Measurements from ENCODE around the gene IGF1R.

DNA sequence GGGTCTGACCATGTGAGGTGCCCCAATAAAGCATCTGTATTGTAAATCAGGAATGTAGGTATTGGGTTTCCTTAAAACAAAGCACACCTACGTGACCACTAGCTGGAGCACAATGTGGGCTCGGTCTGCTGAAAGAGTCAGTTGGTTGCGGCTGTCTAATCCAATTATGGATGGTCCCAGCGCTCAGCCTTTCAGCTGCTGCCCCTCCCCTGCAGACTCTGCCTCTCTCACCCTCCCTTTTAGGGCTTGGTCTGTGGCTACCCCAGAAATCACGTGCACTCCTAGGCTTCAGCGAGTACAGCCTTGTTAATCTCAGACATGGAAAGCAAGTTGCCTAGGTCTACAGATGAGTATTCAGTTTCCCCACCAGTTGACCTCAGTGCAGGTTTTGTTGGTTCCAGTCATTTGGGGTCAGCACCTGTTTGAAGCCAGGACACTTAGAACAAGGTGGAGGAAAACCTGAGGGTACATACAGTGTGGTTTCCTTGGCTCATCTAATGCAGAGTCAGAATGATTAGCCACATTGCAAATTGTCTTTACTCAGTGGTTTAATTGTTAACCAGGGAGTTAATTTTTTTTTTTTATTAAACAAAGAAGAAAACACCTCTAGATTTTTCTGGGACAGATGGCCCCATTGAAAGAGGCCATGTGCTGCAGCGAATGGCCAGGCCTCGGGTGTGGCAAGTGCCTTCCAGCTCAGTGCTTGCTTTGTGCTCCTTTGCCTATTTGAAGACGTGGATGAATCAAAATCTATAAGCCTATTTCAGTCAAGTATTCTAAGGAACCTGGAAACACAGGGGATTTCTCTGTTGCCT lies 137.7 kb downstream of the IGF1R start:
- TF ChIP-seq, protein P1, sequence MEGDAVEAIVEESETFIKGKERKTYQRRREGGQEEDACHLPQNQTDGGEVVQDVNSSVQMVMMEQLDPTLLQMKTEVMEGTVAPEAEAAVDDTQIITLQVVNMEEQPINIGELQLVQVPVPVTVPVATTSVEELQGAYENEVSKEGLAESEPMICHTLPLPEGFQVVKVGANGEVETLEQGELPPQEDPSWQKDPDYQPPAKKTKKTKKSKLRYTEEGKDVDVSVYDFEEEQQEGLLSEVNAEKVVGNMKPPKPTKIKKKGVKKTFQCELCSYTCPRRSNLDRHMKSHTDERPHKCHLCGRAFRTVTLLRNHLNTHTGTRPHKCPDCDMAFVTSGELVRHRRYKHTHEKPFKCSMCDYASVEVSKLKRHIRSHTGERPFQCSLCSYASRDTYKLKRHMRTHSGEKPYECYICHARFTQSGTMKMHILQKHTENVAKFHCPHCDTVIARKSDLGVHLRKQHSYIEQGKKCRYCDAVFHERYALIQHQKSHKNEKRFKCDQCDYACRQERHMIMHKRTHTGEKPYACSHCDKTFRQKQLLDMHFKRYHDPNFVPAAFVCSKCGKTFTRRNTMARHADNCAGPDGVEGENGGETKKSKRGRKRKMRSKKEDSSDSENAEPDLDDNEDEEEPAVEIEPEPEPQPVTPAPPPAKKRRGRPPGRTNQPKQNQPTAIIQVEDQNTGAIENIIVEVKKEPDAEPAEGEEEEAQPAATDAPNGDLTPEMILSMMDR (conservative IDR thresholded peaks at IDR 0.05; ENCODE audit: low read depth, low read length): no peak
- TF ChIP-seq EZH2 (IDR thresholded peaks at IDR 0.05; ENCODE audit: low read length, unreplicated experiment): no peak
